Vagina (tissue), 2 donors: Measurements from ENCODE around the gene LAMB1. TPM values are rescaled to one million over a fixed set of nuclear protein-coding genes. Genes with fewer than 3 reads are reported as not detected.

Experiments used
- DNase-seq, 2 donors: peaks; one replicate each; pipeline ENCODE4 v3.0.0-alpha.2; 2017; ENCODE audit errors: extremely low spot score in 2 of 2
- H3K27ac ChIP-seq: fragments of 200-600 bp; sonication (generic); one replicate; pipeline ENCODE4 v1.5.1; 2019
- H3K27me3 ChIP-seq: fragments of 200-600 bp; sonication (generic); one replicate; pipeline ENCODE4 v1.5.1; 2019
- H3K36me3 ChIP-seq, 2 donors: fragments of 200-600 bp; sonication (generic); one replicate each; pipeline ENCODE4 v1.5.1; 2017 to 2019
- H3K4me1 ChIP-seq: fragments of 200-600 bp; sonication (generic); one replicate; pipeline ENCODE4 v1.5.1; 2019
- H3K4me3 ChIP-seq, 2 donors: fragments of 200-600 bp; sonication (generic); 1 replicate in 1 of 2; 2 replicates in 1 of 2; pipeline ENCODE4 v1.5.1; 2016 to 2019
- H3K9me3 ChIP-seq: fragments of 200-600 bp; sonication (generic); one replicate; pipeline ENCODE4 v1.5.1; 2019
- POLR2A ChIP-seq, 2 donors: fragments of 450-650 bp; IDR thresholded peaks; one replicate each; pipeline ENCODE4 v1.6.1; 2017; ENCODE audit warnings: antibody characterized with exemption in 2 of 2, mild to moderate bottlenecking in 2 of 2, moderate library complexity in 2 of 2
- POLR2AphosphoS5 ChIP-seq, 2 donors: sonication (generic); formaldehyde crosslinking; IDR thresholded peaks; one replicate each; pipeline ENCODE4 v1.9.0; 2017; ENCODE audit warnings: antibody characterized with exemption in 2 of 2, mild to moderate bottlenecking in 2 of 2, low read depth in 1 of 2; ENCODE audit not compliant: insufficient read depth in 1 of 2
- intact Hi-C: fragments of 100-400 bp; cut with DNase I; formaldehyde crosslinking; loops from one replicate; pipeline ENCODE4 v1.15.1; 2023
- total RNA-seq: library from RNA; depleted of rRNA; stranded (reverse); fragments of >200 nt; gene quantifications from one replicate; pipeline ENCODE4 v1.2.3, GENCODE V29; 2016
- TF ChIP-seq, protein P1 (sequence below), 3 experiments: fragments of 450-650 bp in 2 of 3; fragments of 200-600 bp in 1 of 3; sonication (generic) in 1 of 3; IDR thresholded peaks; one replicate each; pipeline ENCODE4 v1.5.1; 2017 to 2019; ENCODE audit warnings: antibody characterized with exemption in 3 of 3, mild to moderate bottlenecking in 2 of 3, moderate library complexity in 2 of 3

Gene LAMB1
- total RNA-seq, 1 donor from 2014 or later = 152 TPM

DNA sequence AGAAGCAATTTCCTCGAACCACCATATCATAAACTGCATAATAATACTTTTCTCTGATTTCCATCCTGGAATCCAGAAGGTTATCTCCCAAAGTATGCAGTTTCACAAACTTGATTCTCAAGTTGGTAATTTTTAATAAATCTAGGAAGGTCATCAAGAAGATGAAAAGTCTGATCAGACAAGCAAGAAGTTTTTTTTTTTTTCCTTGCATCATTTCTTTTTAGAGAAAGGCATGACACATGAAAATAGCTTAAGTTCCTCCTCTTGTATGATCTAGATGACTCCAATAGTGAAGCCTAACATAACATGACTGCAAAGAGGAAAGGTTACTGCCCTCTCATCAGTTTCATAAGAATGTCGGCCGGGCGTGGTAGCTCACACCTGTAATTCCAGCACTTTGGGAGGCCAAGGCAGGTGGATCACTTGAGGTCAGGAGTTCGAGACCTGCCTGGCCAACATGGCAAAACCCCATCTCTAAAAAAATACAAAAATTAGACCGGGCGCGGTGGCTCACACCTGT is 22.2 kb downstream of the LAMB1 start:
- no peak for TF ChIP-seq POLR2A (IDR thresholded peaks at IDR 0.05)
- TF ChIP-seq, protein P1, sequence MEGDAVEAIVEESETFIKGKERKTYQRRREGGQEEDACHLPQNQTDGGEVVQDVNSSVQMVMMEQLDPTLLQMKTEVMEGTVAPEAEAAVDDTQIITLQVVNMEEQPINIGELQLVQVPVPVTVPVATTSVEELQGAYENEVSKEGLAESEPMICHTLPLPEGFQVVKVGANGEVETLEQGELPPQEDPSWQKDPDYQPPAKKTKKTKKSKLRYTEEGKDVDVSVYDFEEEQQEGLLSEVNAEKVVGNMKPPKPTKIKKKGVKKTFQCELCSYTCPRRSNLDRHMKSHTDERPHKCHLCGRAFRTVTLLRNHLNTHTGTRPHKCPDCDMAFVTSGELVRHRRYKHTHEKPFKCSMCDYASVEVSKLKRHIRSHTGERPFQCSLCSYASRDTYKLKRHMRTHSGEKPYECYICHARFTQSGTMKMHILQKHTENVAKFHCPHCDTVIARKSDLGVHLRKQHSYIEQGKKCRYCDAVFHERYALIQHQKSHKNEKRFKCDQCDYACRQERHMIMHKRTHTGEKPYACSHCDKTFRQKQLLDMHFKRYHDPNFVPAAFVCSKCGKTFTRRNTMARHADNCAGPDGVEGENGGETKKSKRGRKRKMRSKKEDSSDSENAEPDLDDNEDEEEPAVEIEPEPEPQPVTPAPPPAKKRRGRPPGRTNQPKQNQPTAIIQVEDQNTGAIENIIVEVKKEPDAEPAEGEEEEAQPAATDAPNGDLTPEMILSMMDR (IDR thresholded peaks at IDR 0.05) = no peak
- TF ChIP-seq POLR2AphosphoS5 (IDR thresholded peaks at IDR 0.05; ENCODE audit: insufficient read depth in 1 of 2, low read depth in 1 of 2) = no peak
- Histone ChIP-seq H3K4me1 (peaks cover 20% of the 10 kb centered on the region), H3K4me3 (no peak overlapping the region), H3K27ac (no peak overlapping the region), H3K27me3 (no peaks in the 10 kb centered on the region), H3K36me3 (peaks cover 0 to 10% of the 10 kb centered on the region in 2 donors), H3K9me3 (no peaks in the 10 kb centered on the region)
- no peak for DNase-seq
- intact Hi-C loops = no loop called here

DNA sequence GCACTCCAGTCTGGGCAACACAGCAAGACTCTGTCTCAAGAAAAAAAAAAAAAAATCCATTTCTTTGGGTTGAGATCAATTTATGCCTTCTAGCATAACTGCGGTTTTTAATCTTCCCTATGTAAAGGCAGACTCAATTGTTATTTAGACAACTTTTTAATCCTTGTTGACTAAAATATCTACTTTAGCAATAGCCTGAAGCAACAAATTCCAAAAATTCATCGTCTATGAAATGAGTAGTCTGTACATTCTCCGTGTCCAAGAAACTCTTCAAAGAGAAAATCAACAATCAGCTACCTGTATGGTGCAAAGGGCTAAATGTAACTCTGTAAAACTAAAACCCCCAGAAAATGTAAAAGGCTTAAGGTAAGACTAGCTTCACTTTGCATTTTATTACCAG is 22.8 kb downstream of the LAMB1 start:
- Histone ChIP-seq H3K36me3 (peaks cover 0 to 16% of the 10 kb centered on the region in 2 donors), H3K4me3 (no peak overlapping the region), H3K4me1 (peaks cover 20% of the 10 kb centered on the region), H3K27ac (no peak overlapping the region), H3K27me3 (no peaks in the 10 kb centered on the region), H3K9me3 (no peaks in the 10 kb centered on the region)
- DNase-seq = no peak
- TF ChIP-seq POLR2AphosphoS5 (IDR thresholded peaks at IDR 0.05; ENCODE audit: insufficient read depth in 1 of 2, low read depth in 1 of 2) (no peak), POLR2A (IDR thresholded peaks at IDR 0.05) (no peak)
- TF ChIP-seq, protein P1 (IDR thresholded peaks at IDR 0.05) = no peak
- intact Hi-C loops = no loop called here

DNA sequence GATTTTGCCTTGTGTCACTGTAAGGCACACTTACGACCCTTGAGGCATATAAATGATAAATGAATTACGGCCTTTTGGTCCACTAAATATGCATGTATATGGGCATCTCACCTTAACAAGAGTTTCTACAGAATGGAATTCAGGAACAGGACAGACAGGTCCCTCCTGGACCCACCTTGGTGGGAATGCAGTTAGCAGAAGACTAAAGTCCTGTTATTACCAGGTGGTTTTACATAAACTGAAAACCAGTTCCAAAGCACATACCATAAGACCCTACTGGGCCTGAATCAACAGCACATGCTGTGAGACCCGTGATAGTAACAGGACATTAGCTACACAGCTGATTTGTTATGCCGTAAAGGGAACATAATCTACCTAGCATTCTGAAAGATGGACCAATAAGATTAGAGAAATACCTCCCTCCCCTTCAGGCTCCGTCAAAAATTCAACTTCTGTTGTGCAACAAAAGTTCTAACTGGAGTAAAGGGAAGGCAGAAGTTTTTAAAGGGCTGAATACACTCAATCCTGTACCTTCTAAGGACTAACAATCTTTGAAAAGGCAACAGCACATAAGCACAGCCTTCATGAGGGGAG is 24.0 kb downstream of the LAMB1 start:
- peaks cover 0 to 23% of the 10 kb centered on the region in 2 donors for H3K36me3 ChIP-seq
- no peak overlapping the region for H3K4me3 ChIP-seq
- DNase-seq = no peak
- no peaks in the 10 kb centered on the region for H3K27me3 ChIP-seq
- H3K27ac ChIP-seq = no peak overlapping the region
- H3K4me1 ChIP-seq = peaks cover 15% of the 10 kb centered on the region
- TF ChIP-seq POLR2AphosphoS5 (IDR thresholded peaks at IDR 0.05; ENCODE audit: insufficient read depth in 1 of 2, low read depth in 1 of 2) (no peak), POLR2A (IDR thresholded peaks at IDR 0.05) (no peak)
- TF ChIP-seq, protein P1 (IDR thresholded peaks at IDR 0.05) = no peak
- H3K9me3 ChIP-seq = no peaks in the 10 kb centered on the region
- intact Hi-C loops = no loop called here

DNA sequence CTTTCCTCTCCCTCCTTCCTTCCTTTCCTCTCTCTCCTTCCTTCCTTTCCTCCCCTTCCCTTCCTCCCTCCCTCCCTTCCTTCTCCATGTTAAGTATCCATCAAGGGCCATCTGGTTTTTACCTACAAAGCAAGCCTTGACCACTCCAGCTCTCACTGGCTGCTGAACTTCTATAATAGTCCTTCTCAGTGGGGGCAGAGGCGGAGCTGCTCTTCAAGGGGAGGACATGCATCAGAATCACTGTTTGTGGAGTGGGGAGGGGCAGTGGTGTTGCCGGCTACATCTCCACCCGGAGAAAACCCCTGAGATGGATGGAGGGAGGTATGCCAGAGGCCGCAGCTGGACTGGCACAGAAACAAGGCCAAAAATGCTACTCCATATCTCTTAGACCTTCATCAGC is 25.9 kb downstream of the LAMB1 start:
- Histone ChIP-seq H3K4me1 (peaks cover 16% of the 10 kb centered on the region), H3K4me3 (no peak overlapping the region), H3K36me3 (peaks cover 0 to 23% of the 10 kb centered on the region in 2 donors), H3K9me3 (no peaks in the 10 kb centered on the region), H3K27me3 (no peaks in the 10 kb centered on the region), H3K27ac (no peak overlapping the region)
- DNase-seq = no peak
- intact Hi-C loops = no loop called here
- no peak for TF ChIP-seq POLR2A (IDR thresholded peaks at IDR 0.05)
- no peak for TF ChIP-seq POLR2AphosphoS5 (IDR thresholded peaks at IDR 0.05; ENCODE audit: insufficient read depth in 1 of 2, low read depth in 1 of 2)
- TF ChIP-seq, protein P1 (IDR thresholded peaks at IDR 0.05) = no peak

DNA sequence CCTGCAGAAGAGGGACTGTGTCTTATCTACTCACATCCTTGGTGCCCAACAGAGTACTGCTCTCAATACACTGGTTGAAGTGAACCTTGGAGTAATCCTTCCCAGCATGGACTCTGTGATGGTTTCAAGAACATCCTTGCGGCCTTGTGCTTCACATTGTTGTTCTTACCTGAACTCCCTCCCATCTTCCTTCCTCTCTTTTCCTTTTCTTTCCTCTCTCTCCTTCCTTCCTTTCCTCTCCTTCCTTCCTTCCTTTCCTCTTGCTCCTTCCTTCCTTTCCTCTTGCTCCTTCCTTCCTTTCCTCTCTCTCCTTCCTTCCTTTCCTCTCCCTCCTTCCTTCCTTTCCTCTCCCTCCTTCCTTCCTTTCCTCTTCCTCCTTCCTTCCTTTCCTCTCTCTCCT is 26.3 kb downstream of the LAMB1 start:
- Histone ChIP-seq H3K9me3 (no peaks in the 10 kb centered on the region), H3K36me3 (peaks cover 0 to 23% of the 10 kb centered on the region in 2 donors), H3K4me3 (no peak overlapping the region), H3K27me3 (no peaks in the 10 kb centered on the region), H3K4me1 (peaks cover 20% of the 10 kb centered on the region), H3K27ac (no peak overlapping the region)
- TF ChIP-seq POLR2AphosphoS5 (IDR thresholded peaks at IDR 0.05; ENCODE audit: insufficient read depth in 1 of 2, low read depth in 1 of 2) (no peak), POLR2A (IDR thresholded peaks at IDR 0.05) (no peak)
- TF ChIP-seq, protein P1 (IDR thresholded peaks at IDR 0.05) = no peak
- DNase-seq = no peak
- intact Hi-C loops = no loop called here
